GM18507 (cell line): Measurements from ENCODE around the gene MPZL1.

Experiments
- DNase-seq: peaks from one replicate; pipeline ENCODE4 v3.0.0; 2011; ENCODE audit warnings: low read depth; ENCODE audit not compliant: insufficient read length; ENCODE audit errors: extremely low spot score
- FAIRE-seq: peaks from 2 replicates; lab custom pipeline; 2011; peaks lifted over from hg19 to GRCh38; lab: Jason Lieb, UNC

The MPZL1 gene

DNA sequence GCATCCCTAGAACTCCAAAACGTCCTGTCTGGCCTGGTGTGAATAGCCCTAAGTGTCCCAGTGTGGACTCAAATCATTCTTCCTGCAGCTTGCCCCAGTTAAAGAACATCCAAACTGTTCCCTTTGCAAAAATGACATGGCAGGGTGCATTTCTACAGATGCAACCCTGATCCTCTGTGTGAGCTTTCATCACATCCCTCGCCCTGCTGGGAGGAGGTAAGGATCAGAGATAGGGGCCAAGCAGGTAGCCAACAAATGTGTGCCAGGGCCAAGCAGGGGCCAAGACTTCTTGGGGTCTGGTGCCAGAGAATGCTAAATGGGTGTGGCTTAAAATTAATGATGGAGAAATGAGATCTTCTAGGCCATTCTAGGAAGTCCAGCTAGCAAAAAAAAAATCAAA is 27.1 kb upstream of the MPZL1 start:
- FAIRE-seq: no peak
- no peak for DNase-seq

DNA sequence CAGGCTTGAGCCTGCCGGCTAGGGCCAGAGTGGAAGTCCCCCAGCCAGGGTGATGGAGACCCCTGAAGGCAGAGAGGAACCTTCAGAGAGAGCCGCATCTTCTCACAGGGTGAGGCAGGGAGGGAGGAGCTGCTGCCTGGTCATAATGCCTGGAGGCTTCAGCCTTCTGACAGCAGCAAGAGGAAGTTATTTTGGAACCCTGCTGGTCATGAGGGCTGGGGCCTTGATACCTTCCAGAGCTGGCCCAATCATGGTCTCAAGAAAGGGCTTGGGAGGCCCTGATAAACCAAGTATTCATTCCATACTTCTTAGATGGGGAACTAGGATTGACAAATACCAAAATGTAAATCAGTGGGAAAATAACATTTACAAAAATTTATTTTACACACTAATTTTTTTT is 26.6 kb upstream of the MPZL1 start:
- FAIRE-seq (no peak), DNase-seq (no peak)

DNA sequence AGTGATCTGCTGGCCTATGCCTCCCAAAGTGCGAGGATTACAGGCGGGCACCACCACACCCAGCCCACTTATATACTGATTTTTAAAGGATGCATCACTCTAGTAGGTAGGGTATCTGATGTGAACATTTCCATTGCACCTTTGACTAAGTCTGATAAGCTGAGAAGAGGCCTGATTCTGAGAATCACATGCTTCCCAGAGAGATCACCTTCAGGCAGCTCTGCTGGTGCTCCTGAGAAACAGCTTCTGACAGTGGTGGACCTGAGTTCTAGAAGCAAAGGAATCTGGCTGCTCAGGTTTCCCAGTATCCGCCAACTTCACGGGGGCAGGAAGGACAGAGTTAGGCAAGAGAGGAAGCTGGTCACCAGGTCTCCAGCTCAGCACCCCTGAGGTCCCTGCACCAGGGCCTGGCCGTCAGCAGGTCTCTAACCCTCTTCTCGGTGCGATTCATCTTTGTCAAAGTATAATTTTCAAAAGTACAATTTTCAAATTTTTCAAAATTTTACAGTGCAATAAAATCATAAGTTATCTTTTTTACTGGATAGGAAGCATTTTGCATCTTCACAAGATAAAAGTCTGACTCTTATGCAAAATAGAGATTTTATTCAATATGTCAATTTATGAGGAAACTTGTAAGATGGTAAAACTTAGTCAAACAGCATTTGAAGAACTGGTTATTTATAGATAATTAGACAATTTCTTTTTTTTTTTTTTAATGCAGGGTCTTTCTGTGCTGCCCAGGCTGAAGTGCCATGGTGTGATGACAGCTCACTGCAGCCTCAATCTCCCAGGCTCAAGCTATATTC is 25.8 kb upstream of the MPZL1 start:
- FAIRE-seq: no peak
- no peak for DNase-seq

DNA sequence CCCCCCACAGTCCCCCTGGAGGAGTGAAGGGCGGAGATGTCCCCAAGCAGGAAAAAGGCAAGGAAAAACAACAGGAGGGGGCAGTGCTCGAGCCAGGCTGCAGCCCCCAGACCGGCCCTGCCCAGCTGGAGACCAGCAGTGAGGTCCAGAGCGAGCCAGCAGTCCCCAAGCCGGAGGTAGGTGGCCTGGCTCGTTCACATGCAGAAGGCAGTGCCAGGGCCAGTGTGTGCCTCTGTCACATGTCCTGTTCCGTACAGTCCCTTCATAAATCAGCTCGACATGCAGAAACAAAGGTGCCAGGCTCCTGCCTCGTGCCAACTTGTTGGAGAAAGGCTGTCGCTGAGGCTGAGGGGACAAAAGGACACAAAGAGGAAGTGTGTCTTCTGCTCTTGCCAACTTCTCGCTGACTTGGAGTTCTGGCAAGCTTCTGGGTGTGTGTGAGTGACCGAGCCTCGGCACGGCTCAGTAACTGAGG is 24.1 kb upstream of the MPZL1 start:
- no peak for FAIRE-seq
- no peak for DNase-seq

DNA sequence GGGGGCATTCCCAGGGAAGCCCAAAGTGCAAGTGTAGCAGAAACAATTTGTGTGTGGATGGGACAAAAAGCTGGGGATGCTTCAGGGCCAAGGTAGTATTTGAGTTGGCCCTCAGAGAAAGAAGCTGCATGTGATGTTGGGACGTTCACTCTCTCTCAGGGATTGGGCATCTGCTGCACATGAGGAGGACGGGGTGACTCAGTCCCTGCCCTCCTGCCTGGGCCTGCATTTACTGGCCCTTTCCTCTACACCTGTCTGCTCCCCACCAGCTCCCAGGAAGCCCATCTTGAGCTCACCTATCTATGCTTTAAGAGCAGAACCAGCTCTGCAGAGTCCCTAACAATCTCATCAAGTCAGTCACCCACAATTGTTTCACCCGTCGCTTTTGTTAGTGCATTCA is 23.5 kb upstream of the MPZL1 start:
- FAIRE-seq (no peak), DNase-seq (no peak)

DNA sequence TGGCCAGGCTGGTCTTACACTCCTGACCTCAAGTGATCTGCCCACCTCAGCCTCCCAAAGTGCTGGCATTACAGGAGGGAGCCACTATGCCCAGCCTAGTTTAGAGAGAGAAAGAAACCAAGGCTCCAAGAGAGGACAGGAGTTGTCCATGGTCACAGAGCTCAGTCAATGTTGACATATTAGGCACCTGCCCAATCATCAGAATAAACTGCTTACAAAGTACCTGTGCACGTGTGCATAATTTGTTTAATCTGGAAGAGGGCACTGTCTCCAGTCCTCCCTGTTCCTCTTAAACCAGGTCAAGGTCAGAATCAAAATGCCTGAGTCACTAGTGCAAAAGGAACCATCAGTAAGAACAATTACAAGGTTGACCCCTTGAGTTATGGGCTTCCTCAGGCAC is 20.3 kb upstream of the MPZL1 start:
- FAIRE-seq (no peak), DNase-seq (no peak)

DNA sequence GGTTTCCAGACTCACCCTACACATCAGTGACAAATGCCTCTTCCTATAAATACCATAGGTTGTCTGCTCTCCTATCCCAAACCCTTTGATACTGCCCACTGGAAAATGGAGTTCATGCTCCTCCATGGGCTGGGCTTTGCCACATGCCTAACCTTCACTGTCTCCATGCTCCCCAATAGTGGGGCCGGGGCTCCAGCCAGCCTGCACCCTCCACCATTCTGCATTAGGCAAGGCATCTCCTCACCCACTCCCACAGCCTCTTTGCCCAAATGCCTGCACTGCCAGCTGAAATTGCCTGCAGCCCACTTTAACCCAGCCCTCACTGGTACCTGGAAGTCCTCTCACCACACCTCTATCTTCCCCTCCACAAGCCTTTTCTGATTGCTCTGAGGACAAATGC is 18.2 kb upstream of the MPZL1 start:
- DNase-seq: no peak
- no peak for FAIRE-seq

DNA sequence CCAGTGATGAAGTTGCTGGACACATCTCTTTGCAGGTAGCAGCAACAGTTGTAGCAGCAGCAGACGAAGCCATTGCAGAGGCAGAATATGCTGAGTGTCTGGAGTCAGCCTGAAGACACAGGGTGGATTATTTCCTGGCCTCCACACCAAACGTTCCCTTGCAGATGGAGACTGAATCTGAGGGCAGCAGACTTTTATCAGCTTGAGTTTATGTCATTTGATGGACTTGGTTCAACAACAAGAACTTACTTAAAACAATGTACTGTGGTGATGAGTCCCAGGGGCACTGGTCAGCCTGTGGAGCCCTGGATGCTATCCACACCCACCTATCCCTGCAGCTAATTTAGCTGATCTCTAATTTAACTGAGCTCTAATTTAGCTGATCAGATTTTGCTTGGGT is 17.1 kb upstream of the MPZL1 start:
- DNase-seq (no peak), FAIRE-seq (no peak)

DNA sequence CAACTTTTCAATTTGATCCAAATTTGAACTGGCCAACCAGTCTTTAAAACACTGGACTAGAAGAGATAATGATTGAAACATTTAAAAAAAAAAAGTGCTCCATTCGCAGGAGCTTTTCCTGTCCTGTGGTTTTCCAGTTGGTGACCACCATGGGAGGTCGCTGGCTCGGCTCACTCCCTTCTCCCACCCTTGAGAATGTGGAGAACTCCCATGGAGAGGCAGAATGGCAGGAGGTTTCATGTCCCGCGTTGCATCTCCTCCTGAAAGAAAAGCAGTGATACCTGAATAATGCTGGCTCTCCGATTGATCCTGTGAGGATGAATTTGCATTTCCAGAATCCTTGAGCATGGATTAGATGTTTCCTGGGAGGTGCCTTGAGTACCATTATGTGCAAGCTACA is 16.5 kb upstream of the MPZL1 start:
- DNase-seq (no peak), FAIRE-seq (no peak)

DNA sequence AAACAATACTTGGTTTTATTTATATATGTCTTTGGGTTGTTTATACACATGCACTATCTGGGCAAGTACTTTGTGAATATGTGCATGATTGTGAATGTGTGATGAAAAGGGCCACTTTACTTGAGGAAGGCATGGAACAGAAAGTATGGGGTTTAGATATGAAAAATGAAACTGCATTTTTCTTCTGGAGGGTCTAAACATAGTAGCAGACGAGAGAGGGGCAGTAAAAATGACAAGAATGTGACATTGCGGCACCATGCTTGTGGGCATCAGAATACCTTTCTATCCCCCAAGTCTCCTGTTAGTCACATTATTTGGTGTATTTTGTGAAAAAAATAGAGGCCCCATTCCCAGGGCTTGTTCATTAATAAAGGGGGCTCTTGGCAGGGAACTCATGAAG is 15.4 kb upstream of the MPZL1 start:
- DNase-seq: no peak
- FAIRE-seq: peak; percentile 9

DNA sequence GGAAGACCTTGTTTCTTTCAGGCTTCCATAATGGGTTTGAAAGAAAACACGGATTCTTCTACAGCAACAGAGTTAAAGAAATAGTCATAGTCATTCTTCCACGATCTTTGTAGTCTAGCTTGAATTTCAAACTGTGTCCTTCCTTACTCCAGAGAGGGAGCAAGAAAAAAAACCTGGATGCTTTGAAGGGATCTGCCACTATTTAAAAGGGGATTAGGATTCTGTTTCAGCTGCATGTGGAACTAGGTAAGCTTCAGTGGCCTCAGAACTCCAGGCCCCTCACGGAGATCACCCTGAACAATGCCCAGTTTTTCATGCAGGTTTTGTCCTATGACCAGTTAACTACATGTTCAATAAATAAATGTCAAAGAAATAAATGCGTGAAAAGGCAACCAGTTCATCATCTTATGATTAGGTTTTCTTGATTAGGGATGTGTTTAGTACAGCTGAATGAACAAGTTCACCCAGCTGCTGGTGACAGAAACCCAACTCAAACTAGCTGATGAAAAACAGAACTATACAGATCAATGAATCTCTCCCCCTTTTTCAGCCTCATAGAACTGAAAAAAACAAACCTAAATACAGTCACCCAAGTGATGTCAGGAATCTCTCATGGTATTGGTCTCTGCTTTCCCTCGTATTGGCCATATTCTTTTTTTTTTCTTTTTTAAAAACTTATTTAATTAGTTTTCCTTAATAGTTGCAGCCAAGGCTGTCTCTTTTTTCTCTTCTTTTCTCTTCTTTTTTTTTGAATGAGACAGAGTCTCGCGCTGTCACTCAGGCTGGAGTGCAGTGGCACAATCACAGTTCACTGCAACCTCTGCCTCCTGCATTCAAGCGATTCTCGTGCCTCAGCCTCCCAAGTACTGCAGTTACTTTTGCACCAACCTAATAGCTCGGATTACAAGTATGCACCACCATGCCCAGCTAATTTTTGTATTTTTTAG is 14.6 kb upstream of the MPZL1 start:
- FAIRE-seq (peak; percentile 92), DNase-seq (no peak)

DNA sequence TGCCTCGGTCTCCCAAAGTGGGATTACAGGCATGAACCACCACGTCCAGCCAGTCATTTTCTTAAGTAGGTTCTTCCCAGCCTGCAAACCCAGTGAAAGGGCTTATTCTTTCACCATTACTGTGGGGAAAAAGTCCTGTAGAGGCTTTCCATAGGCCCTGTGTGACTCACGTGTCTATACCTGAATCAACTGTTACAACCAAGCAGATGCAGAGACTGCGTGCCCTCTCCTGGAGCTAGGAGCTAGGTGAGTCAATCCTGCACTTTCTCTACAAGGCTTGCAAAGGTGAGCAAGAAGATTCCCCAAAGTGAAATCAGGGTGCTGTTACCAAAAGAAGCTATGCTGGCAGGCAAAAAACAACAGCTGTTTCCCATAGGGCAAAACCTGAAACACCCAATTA is 13.8 kb upstream of the MPZL1 start:
- FAIRE-seq (peak; percentile 49), DNase-seq (no peak)

DNA sequence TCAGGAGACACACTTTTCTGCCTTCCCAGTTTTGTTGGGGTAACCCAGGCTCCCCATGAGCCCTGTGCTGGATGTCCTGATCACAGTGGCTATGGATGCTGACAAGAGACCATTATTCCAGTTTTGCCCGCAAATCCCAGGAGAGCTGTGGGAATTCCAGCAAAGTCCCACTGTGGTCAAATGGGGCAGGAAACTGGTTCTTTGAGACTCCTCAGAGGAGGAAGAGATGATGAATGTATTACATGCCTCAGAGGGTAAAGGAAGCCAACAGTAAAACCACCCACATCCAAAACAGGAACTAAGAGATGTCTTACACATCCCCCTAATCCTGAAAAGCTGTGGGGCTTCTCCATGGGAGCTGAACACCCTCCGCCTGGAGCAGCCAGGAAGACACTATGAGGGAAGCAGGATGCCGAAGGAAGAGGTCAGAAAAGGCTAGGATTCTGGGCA is 12.8 kb upstream of the MPZL1 start:
- FAIRE-seq (peak; percentile 78), DNase-seq (no peak)

DNA sequence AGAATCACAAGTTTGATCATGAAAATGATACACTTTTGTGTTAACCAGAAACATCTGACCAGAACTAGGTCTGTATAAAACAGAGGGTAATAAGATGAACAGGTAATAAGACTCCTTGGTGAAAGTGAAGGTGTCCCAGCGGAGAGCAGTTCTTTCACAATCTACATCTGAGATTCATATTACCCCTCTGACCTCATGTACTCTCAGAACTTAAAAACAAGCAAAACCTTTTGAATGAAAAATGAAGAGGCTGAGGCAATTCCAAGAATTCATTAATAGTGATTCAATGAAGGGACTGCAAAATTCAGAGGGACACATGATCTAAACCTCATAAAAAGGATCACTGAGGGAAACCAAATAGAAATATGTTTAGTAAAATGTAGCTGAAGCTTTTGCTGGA is 10.9 kb upstream of the MPZL1 start:
- FAIRE-seq (no peak), DNase-seq (no peak)

DNA sequence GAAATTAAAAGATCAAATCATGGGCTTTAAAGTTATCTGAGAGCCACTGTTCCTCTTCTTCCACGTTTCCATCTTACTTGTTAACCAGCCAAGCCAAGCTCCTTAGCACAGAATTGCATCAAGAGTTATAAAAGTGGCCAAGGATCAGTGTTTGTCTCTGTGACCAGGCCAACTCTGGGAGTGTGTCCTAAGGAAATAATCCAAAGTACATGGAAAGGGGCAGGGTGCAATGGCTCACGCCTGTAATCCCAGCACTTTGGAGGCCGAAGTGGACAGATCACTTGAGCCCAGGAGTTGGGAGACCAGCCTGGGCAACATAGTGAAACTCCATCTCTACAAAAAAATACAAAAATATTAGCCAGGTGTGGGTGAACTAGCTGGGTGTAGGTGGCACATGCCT is 10.0 kb upstream of the MPZL1 start:
- FAIRE-seq: no peak
- DNase-seq: no peak

DNA sequence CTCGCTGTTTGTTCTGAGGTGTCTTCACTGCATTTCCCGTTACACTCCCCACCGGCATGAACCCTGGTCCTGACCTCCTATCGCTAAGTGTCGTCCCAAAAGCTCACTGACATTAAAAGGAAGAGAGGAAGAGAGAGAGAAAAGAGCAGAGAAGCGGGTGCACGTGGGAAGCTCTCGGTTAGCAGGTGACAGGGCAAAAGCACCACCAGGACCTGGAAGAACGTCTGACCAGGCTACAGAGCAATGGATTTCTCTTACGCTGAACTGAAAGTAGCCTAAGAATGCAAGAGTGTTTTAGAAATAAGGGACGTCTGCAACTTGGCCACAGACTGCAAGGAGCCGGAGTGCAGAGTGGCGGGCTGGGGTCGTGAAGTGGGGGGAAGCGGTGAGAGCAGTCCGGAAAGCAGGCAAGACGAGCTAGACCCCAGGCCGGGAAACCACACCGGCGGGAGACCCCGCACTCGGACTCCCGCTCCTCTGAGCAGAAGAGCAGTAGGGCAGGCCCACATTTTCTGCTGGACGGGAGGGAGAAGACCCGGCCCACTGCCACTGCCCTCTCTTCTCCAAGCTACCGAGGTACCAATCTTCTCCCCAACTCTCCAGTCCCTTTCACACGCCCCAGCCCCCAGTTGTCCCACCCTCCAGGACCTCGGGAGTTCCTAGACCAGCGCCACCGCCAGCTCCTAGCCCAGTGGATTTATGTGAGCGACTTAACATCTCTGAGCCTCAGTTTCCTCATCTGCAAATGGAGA is 8.3 kb upstream of the MPZL1 start:
- FAIRE-seq (no peak), DNase-seq (no peak)

DNA sequence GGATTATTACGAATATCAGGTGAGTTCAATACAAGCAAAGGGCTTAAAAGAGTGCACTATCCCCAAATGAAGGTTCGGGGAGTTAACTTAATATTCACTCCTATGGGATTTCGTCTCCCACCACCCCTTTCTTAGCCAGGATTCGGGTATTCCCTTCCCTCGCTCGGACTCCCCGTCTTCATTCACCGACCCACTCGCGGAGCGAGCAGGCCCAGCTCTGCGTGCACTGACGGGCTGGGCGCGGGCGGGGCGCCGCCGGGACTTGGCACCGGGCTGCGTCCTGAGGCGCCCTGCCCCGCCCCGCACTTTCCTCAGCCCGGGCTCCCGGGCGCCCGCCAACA is 7.7 kb upstream of the MPZL1 start:
- FAIRE-seq: no peak
- DNase-seq: no peak

DNA sequence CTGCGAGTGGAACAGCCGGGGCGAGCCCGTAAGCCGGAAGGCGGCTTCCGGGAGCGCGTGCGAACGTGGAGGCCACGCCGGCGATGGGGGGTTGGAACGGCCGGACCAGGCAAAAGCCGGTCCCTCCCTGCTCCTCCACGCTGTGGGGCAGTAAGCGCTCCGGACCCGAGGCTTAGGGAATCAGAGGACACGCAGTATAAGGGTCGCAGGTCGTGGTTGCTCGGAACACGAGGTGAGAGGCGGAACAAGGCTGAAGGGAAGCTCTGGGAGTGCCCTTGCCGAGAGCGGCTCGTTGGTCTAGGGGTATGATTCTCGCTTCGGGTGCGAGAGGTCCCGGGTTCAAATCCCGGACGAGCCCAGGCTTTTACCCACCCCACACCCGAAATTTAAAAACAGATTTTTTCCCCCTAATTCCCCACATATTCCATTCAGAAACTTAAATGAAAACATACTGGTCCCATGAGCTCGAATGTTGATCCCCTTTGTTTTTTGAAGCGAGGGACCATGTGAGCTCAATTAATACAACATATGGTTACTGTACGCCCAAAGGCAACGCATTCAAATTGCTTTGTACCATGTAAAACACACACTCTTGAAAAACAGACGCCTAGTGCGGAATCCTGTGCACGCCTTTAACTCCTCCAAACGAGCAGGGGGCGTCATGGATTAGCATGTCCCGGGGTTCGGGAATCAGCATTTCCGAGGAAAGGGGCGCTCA is 7.2 kb upstream of the MPZL1 start:
- FAIRE-seq: peak; percentile 75

More for the DNA sequence above, 7.2 kb upstream of the MPZL1 start:
- peak; percentile 37 for DNase-seq
